ENCODE results near the gene JAKMIP2. TPM values are rescaled to one million over a fixed set of nuclear protein-coding genes. Genes with fewer than 3 reads are reported as not detected.

Gene JAKMIP2
- total RNA-seq, 1 donor from 2014 or later, result not detected

DNA sequence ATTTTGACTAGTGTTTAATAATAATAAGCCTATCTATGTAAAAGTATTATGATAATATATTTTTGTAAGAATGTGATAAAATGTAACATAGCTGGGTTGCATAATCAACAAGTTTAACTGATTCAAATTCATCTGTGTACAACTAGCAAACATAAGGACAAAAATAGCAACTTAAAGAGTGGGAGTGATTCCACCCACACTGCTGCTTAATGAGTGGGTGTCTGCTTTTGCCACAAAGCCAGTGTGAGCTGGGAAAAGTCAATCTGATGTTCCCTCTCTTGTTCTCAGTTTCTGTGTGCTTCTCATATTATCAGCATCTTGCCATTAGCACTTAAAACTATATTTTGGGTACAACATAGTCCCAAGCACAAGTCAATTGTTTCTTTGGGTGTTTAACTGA is 161.5 kb downstream of the JAKMIP2 start:
- TF ChIP-seq, protein P1, sequence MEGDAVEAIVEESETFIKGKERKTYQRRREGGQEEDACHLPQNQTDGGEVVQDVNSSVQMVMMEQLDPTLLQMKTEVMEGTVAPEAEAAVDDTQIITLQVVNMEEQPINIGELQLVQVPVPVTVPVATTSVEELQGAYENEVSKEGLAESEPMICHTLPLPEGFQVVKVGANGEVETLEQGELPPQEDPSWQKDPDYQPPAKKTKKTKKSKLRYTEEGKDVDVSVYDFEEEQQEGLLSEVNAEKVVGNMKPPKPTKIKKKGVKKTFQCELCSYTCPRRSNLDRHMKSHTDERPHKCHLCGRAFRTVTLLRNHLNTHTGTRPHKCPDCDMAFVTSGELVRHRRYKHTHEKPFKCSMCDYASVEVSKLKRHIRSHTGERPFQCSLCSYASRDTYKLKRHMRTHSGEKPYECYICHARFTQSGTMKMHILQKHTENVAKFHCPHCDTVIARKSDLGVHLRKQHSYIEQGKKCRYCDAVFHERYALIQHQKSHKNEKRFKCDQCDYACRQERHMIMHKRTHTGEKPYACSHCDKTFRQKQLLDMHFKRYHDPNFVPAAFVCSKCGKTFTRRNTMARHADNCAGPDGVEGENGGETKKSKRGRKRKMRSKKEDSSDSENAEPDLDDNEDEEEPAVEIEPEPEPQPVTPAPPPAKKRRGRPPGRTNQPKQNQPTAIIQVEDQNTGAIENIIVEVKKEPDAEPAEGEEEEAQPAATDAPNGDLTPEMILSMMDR (IDR thresholded peaks at IDR 0.05; ENCODE audit: insufficient read depth, low read length, severe bottlenecking), result no peak
- H3K27me3 ChIP-seq (ENCODE audit: control insufficient read depth, insufficient read depth, low read length), result no peaks in the 10 kb centered on the region
- no peak for DNase-seq (ENCODE audit: low read depth)
- H3K4me3 ChIP-seq (ENCODE audit: low read depth, low read length), result no peak overlapping the region
- H3K36me3 ChIP-seq (ENCODE audit: control insufficient read depth, insufficient read depth, low read length), result no peaks in the 10 kb centered on the region
- FAIRE-seq, result no peak

DNA sequence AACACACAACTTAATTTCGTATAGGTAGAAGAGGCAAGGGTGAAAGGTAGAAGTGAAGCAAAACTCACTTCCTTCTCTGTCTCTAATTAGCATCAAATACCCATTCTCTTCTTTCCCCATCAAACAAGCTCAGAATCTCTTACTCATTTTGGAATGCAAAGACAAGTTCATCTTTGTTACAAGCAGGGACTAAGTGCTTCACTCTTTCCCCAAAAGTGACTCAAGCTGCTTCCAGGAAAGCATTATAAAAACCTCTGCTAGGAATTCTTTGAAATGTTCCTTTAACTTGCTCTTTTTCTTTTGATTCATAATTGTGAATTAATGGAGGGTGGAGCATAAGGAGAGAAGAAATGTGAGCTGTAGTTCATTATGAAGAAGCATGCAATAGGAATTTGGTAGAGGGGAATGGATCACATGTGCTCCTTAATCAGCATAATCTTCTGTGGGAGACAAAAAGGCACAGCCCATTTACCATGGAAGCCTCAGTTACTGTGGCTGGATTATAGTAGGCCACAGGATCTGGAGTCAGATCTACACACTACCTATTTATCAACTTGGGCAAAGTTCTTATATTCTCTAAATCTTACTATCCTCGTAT is 163.1 kb downstream of the JAKMIP2 start:
- FAIRE-seq (no peak), DNase-seq (ENCODE audit: low read depth) (peak; percentile 52)
- TF ChIP-seq, protein P1 (IDR thresholded peaks at IDR 0.05; ENCODE audit: insufficient read depth, low read length, severe bottlenecking), result no peak
- Histone ChIP-seq H3K27me3 (ENCODE audit: control insufficient read depth, insufficient read depth, low read length) (no peaks in the 10 kb centered on the region), H3K4me3 (ENCODE audit: low read depth, low read length) (no peak overlapping the region), H3K36me3 (ENCODE audit: control insufficient read depth, insufficient read depth, low read length) (no peaks in the 10 kb centered on the region)

DNA sequence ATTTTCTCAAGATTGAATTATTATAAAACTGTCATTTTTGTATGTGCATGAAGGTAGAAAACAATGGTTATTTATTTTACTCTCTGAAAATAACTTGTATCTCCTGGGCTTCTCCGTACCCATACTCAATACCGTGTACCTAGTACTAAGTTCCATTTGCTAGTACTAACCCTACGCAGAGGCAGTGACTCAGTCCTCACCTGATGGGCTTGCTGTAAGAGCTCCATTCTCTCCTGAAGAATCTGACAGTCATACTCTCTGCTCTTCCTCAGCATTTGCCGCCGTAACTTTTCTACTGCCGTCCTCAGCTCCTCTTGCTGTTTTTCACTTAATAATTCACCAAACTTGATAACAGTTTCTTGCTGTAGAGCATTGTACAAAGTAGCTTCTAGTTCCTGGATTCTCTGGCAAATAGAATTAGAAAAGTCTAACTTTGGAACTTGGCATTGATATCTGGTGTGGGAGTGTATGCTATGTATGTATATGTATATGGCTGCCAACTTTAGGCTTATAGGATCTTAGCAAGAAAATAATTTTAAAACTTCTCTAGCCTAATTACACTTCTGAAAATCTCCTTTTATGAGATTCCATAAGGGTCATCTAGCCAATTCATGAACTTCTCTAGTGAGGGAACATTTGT is 164.7 kb downstream of the JAKMIP2 start:
- DNase-seq (ENCODE audit: low read depth) (no peak), FAIRE-seq (no peak)
- TF ChIP-seq, protein P1 (IDR thresholded peaks at IDR 0.05; ENCODE audit: insufficient read depth, low read length, severe bottlenecking), result no peak
- no peaks in the 10 kb centered on the region for H3K27me3 ChIP-seq (ENCODE audit: control insufficient read depth, insufficient read depth, low read length)
- no peak overlapping the region for H3K4me3 ChIP-seq (ENCODE audit: low read depth, low read length)
- no peaks in the 10 kb centered on the region for H3K36me3 ChIP-seq (ENCODE audit: control insufficient read depth, insufficient read depth, low read length)

DNA sequence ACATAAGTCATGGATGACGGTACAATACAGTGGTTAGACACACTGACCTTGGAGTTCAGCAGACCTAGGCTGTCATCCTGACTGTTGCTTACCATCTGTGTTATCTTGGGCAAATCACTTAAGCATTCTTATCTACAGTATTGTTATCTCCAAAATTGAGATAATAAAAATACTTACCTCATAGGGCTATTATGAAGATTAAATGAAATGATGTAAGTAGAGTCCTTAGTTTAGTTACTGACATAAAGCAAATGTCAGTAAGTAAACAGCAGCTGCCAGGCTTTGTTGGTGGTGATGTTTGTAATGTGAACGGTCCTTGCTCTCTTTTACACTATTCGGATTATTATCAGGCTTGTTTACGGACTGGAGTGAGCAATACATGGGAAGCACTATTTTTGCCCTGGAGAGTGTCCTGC is 165.3 kb downstream of the JAKMIP2 start:
- DNase-seq (ENCODE audit: low read depth) (no peak), FAIRE-seq (no peak)
- TF ChIP-seq, protein P1 (IDR thresholded peaks at IDR 0.05; ENCODE audit: insufficient read depth, low read length, severe bottlenecking), result no peak
- no peaks in the 10 kb centered on the region for H3K27me3 ChIP-seq (ENCODE audit: control insufficient read depth, insufficient read depth, low read length)
- no peak overlapping the region for H3K4me3 ChIP-seq (ENCODE audit: low read depth, low read length)
- H3K36me3 ChIP-seq (ENCODE audit: control insufficient read depth, insufficient read depth, low read length), result no peaks in the 10 kb centered on the region

DNA sequence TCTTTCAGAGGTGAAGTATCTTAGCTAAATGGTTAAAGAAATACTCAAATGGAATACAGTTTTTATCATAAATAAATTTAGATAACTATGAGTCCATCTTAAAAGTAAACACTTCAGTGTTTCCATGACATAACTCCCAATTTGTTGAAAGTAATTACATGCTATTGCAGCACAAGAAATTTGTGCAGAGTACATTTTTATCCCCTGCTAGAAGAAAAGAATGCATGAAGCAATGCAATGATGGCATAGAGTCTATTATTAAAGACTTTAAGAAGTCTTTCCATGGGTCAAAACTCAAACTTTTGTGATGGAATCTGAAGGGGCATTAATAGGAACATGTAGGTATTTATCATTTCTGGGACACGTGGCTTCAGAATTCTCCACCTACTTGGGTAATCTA is 166.1 kb downstream of the JAKMIP2 start:
- Histone ChIP-seq H3K4me3 (ENCODE audit: low read depth, low read length) (no peak overlapping the region), H3K27me3 (ENCODE audit: control insufficient read depth, insufficient read depth, low read length) (peaks cover 2% of the 10 kb centered on the region), H3K36me3 (ENCODE audit: control insufficient read depth, insufficient read depth, low read length) (no peaks in the 10 kb centered on the region)
- FAIRE-seq (no peak), DNase-seq (ENCODE audit: low read depth) (no peak)
- TF ChIP-seq, protein P1 (IDR thresholded peaks at IDR 0.05; ENCODE audit: insufficient read depth, low read length, severe bottlenecking), result no peak

All from bronchial epithelial cell (primary cell).